T-helper 2 cell treated with Interferon-gamma antibody and Interleukin-4, amounts not matched to agents 100 ng/mL and 5 ng/mL, for 36 hours (primary cell): ENCODE results near the gene INO80C. TPM values are rescaled to one million over a fixed set of nuclear protein-coding genes. Genes with fewer than 3 reads are reported as not detected.

Source experiments
- intact Hi-C: fragments of 100-400 bp; cut with micrococcal nuclease; formaldehyde crosslinking; loops from one replicate; pipeline ENCODE4 v1.15.1; 2023
- total RNA-seq: library from RNA; stranded (reverse); gene quantifications from 2 replicates; pipeline ENCODE4 v1.2.3, GENCODE V29; 2022

The INO80C gene
- 26.7 and 29.0 TPM in 2 replicates for total RNA-seq

- intact Hi-C loops, result loop anchor here (1.0 to 5.0 kb wide), 11 partner anchors 85 to 1331 kb away; partner anchors contain the start of genes KIAA1328, MAPRE2, RMP24 and RPRD1A
Observed at GRCh38 chr18:35497370-35498197, at the start of gene INO80C. INO80C (minus strand) TSS chr18:35497960; CDS start chr18:35497874, 86 bp downstream.

GRCh38 chr18:35547008-35547605 lies 49.3 kb upstream of the INO80C start:
- intact Hi-C loops, result no loop called here

- intact Hi-C loops, result no loop called here
Observed at GRCh38 chr18:35542356-35542755, 44.6 kb upstream of the INO80C start.

- intact Hi-C loops, result no loop called here
Observed at GRCh38 chr18:35535297-35535696, 37.5 kb upstream of the INO80C start.

GRCh38 chr18:35533916-35534405 lies 36.2 kb upstream of the INO80C start:
- intact Hi-C loops, result no loop called here

- intact Hi-C loops, result no loop called here
Observed at GRCh38 chr18:35528749-35529274, 31.1 kb upstream of the INO80C start.

- intact Hi-C loops, result no loop called here
Observed at GRCh38 chr18:35526495-35527059, 28.8 kb upstream of the INO80C start.

GRCh38 chr18:35525795-35526494 lies 28.2 kb upstream of the INO80C start:
- intact Hi-C loops, result no loop called here

GRCh38 chr18:35524226-35524625 lies 26.5 kb upstream of the INO80C start:
- intact Hi-C loops, result no loop called here

- intact Hi-C loops, result no loop called here
Observed at GRCh38 chr18:35522130-35522959, 24.6 kb upstream of the INO80C start.

GRCh38 chr18:35521133-35521532 lies 23.4 kb upstream of the INO80C start:
- intact Hi-C loops, result no loop called here

- intact Hi-C loops, result no loop called here
Observed at GRCh38 chr18:35519148-35519899, 21.6 kb upstream of the INO80C start.

GRCh38 chr18:35517715-35518114 lies 20.0 kb upstream of the INO80C start:
- intact Hi-C loops, result no loop called here

GRCh38 chr18:35516789-35517188 lies 19.0 kb upstream of the INO80C start:
- intact Hi-C loops, result no loop called here

- intact Hi-C loops, result no loop called here
Observed at GRCh38 chr18:35516351-35516750, 18.6 kb upstream of the INO80C start.

- intact Hi-C loops, result no loop called here
Observed at GRCh38 chr18:35515460-35516130, 17.8 kb upstream of the INO80C start.

- intact Hi-C loops, result no loop called here
Observed at GRCh38 chr18:35514752-35515459, 17.1 kb upstream of the INO80C start.

- intact Hi-C loops, result no loop called here
Observed at GRCh38 chr18:35514283-35514682, 16.5 kb upstream of the INO80C start.
